GM19099 (cell line): Measurements from ENCODE around the gene PARD3.

ENCODE experiments used
- POLR2A ChIP-seq: IDR thresholded peaks from 3 replicates; pipeline ENCODE4 v1.6.1; 2011; ENCODE audit warnings: low read depth; ENCODE audit not compliant: insufficient read length; ENCODE audit errors: extremely low read depth

The PARD3 gene

GRCh38 chr10:34748357-34748756, 66.7 kb downstream of the PARD3 start:
- no peak for TF ChIP-seq POLR2A

- TF ChIP-seq POLR2A: no peak
Measured at GRCh38 chr10:34746094-34746493, 69.0 kb downstream of the PARD3 start.

- no peak for TF ChIP-seq POLR2A
Measured at GRCh38 chr10:34745244-34745643, 69.9 kb downstream of the PARD3 start.

- TF ChIP-seq POLR2A: no peak
Measured at GRCh38 chr10:34744590-34744989, 70.5 kb downstream of the PARD3 start.

- TF ChIP-seq POLR2A: no peak
Measured at GRCh38 chr10:34743814-34744213, 71.3 kb downstream of the PARD3 start.

- no peak for TF ChIP-seq POLR2A
Measured at GRCh38 chr10:34742456-34742855, 72.6 kb downstream of the PARD3 start.

- no peak for TF ChIP-seq POLR2A
Measured at GRCh38 chr10:34740321-34740720, 74.8 kb downstream of the PARD3 start.

GRCh38 chr10:34739915-34740314, 75.2 kb downstream of the PARD3 start:
- TF ChIP-seq POLR2A: no peak

GRCh38 chr10:34737772-34738169, 77.3 kb downstream of the PARD3 start:
- TF ChIP-seq POLR2A: no peak

GRCh38 chr10:34736976-34737771, 77.9 kb downstream of the PARD3 start:
- no peak for TF ChIP-seq POLR2A

GRCh38 chr10:34734918-34735317, 80.2 kb downstream of the PARD3 start:
- no peak for TF ChIP-seq POLR2A

GRCh38 chr10:34732926-34733325, 82.2 kb downstream of the PARD3 start:
- no peak for TF ChIP-seq POLR2A

- TF ChIP-seq POLR2A: no peak
Measured at GRCh38 chr10:34731885-34732701, 83.0 kb downstream of the PARD3 start.

- no peak for TF ChIP-seq POLR2A
Measured at GRCh38 chr10:34731213-34731612, 83.9 kb downstream of the PARD3 start.

- no peak for TF ChIP-seq POLR2A
Measured at GRCh38 chr10:34730726-34731125, 84.4 kb downstream of the PARD3 start.

GRCh38 chr10:34729619-34730018, 85.5 kb downstream of the PARD3 start:
- no peak for TF ChIP-seq POLR2A

- no peak for TF ChIP-seq POLR2A
Measured at GRCh38 chr10:34728361-34728760, 86.7 kb downstream of the PARD3 start.

GRCh38 chr10:34727595-34728033, 87.5 kb downstream of the PARD3 start:
- TF ChIP-seq POLR2A: no peak
